Stimulated activated CD8-positive, alpha-beta memory T cell treated with anti-CD3 and anti-CD28 coated beads, Interleukin-15, amount 100 ng/mL, for 48 hours (primary cell): ENCODE measurements around the gene NFIX.

Experiments
- DNase-seq, 2 donors: peaks; one replicate each; pipeline ENCODE4 v3.0.0-alpha.2; 2020; ENCODE audit warnings: low read depth in 2 of 2

NFIX gene

GRCh38 chr19:13037161-13037560 is 41.9 kb downstream of the NFIX start:
- DNase-seq, result no peak

GRCh38 chr19:13037731-13038130 is 42.5 kb downstream of the NFIX start:
- no peak for DNase-seq

- no peak for DNase-seq
Measured at GRCh38 chr19:13038306-13039210, 43.3 kb downstream of the NFIX start.

GRCh38 chr19:13039211-13039789 is 44.0 kb downstream of the NFIX start:
- no peak for DNase-seq

GRCh38 chr19:13040232-13040947 is 45.1 kb downstream of the NFIX start:
- DNase-seq, result no peak

- no peak for DNase-seq
Measured at GRCh38 chr19:13040948-13041292, 45.6 kb downstream of the NFIX start.

- no peak for DNase-seq
Measured at GRCh38 chr19:13042443-13043130, 47.3 kb downstream of the NFIX start.

- no peak for DNase-seq
Measured at GRCh38 chr19:13043285-13043684, 48.0 kb downstream of the NFIX start.

- peak; percentile 13 to 31 for DNase-seq
Measured at GRCh38 chr19:13044231-13044836, 49.1 kb downstream of the NFIX start.

GRCh38 chr19:13045812-13046211 is 50.5 kb downstream of the NFIX start:
- no peak for DNase-seq

GRCh38 chr19:13047374-13047773 is 52.1 kb downstream of the NFIX start:
- no peak for DNase-seq

GRCh38 chr19:13050274-13050673 is 55.0 kb downstream of the NFIX start:
- DNase-seq, result no peak

- no peak for DNase-seq
Measured at GRCh38 chr19:13051557-13052165, 56.4 kb downstream of the NFIX start.

GRCh38 chr19:13052447-13053175 is 57.3 kb downstream of the NFIX start:
- DNase-seq, result no peak

GRCh38 chr19:13053238-13053637 is 58.0 kb downstream of the NFIX start:
- no peak for DNase-seq

GRCh38 chr19:13053761-13054625 is 58.7 kb downstream of the NFIX start:
- DNase-seq, result no peak

- no peak for DNase-seq
Measured at GRCh38 chr19:13054626-13055212, 59.4 kb downstream of the NFIX start.

- DNase-seq, result no peak
Measured at GRCh38 chr19:13055213-13056051, 60.2 kb downstream of the NFIX start.
